Measurements from ENCODE around the gene APOC4. TPM values are rescaled to one million over a fixed set of nuclear protein-coding genes. Genes with fewer than 3 reads are reported as not detected.

APOC4 gene
- total RNA-seq, 1 experiment from 2014 or later: not detected

GRCh38 chr19:44958090-44958489 lies 16.1 kb downstream of the APOC4 start:
- Histone ChIP-seq H3K18ac (ENCODE audit: insufficient read length, low read depth, low read length) (no peak overlapping the region), H3T11ph (ENCODE audit: low read length) (no peak overlapping the region), H3K27me3 (ENCODE audit: insufficient read depth, low read length) (no peaks in the 10 kb centered on the region), H2AK5ac (ENCODE audit: insufficient read length, low read length) (no peak overlapping the region), H3K27ac (ENCODE audit: insufficient read length, low read depth, low read length) (no peak overlapping the region), H3K9ac (ENCODE audit: extremely low read depth, insufficient read length, low read length) (no peak overlapping the region), H2BK12ac (ENCODE audit: insufficient read length, low read depth, low read length) (no peak overlapping the region), H3K4me2 (ENCODE audit: insufficient read depth, insufficient read length, low read length) (no peak overlapping the region), H4K20me1 (ENCODE audit: control insufficient read depth, insufficient read depth, insufficient read length) (peaks cover 6% of the 10 kb centered on the region), H2BK5ac (ENCODE audit: insufficient read length, low read length) (no peak overlapping the region), H2BK20ac (ENCODE audit: low read depth, low read length, poor library complexity, severe bottlenecking) (no peak overlapping the region), H3K79me1 (ENCODE audit: insufficient read depth, low read depth, low read length, poor library complexity, severe bottlenecking) (peaks cover 15% of the 10 kb centered on the region), H3K4ac (ENCODE audit: low read depth, low read length) (no peak overlapping the region), H4K5ac (ENCODE audit: insufficient read length, low read depth, low read length) (no peak overlapping the region), H3K9me3 (ENCODE audit: control insufficient read depth, low read depth, low read length) (no peaks in the 10 kb centered on the region), H4K91ac (ENCODE audit: insufficient read length, low read depth, low read length) (no peak overlapping the region), H2BK120ac (ENCODE audit: low read depth, low read length, poor library complexity, severe bottlenecking) (no peak overlapping the region), H2AFZ (ENCODE audit: low read length) (no peak overlapping the region), H3K56ac (ENCODE audit: insufficient read length, low read depth, low read length) (no peak overlapping the region), H3K23ac (ENCODE audit: insufficient read length, low read depth, low read length) (no peak overlapping the region), H3K79me2 (ENCODE audit: insufficient read depth, low read length) (peaks cover 35% of the 10 kb centered on the region; the same call in 1 of the 2 replicates), H4K8ac (replicated peaks; ENCODE audit: insufficient read length, low read depth, low read length) (no peak overlapping the region), H3K14ac (ENCODE audit: insufficient read depth, low read length) (no peak overlapping the region), H3K23me2 (ENCODE audit: insufficient read length, low read depth, low read length, poor library complexity, severe bottlenecking) (peaks cover 12% of the 10 kb centered on the region), H2BK15ac (ENCODE audit: low read depth, low read length) (no peak overlapping the region), H3K4me1 (ENCODE audit: insufficient read depth, low read length) (no peaks in the 10 kb centered on the region)
- Mint-ChIP-seq H3K4me1 (peaks cover 17 to 28% of the 10 kb centered on the region in 2 experiments), H3K9me3 (no peaks in the 10 kb centered on the region; a peak in 1 of 5 replicates), H3K27ac (peak overlapping the region; percentile 14 to 73 (median 29); a peak in 3 of 7 replicates), H3K36me3 (ENCODE audit: insufficient read depth in 1 of 3, low read depth in 3 of 3) (peaks cover 12 to 25% (median 19%) of the 10 kb centered on the region in 3 experiments), H3K4me3 (no peak overlapping the region; a peak in 1 of 5 replicates), H3K27me3 (ENCODE audit: low read depth) (peaks cover 2% of the 10 kb centered on the region; the same call in 1 of the 2 replicates)
- TF ChIP-seq, protein P1, sequence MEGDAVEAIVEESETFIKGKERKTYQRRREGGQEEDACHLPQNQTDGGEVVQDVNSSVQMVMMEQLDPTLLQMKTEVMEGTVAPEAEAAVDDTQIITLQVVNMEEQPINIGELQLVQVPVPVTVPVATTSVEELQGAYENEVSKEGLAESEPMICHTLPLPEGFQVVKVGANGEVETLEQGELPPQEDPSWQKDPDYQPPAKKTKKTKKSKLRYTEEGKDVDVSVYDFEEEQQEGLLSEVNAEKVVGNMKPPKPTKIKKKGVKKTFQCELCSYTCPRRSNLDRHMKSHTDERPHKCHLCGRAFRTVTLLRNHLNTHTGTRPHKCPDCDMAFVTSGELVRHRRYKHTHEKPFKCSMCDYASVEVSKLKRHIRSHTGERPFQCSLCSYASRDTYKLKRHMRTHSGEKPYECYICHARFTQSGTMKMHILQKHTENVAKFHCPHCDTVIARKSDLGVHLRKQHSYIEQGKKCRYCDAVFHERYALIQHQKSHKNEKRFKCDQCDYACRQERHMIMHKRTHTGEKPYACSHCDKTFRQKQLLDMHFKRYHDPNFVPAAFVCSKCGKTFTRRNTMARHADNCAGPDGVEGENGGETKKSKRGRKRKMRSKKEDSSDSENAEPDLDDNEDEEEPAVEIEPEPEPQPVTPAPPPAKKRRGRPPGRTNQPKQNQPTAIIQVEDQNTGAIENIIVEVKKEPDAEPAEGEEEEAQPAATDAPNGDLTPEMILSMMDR (conservative IDR thresholded peaks at IDR 0.05): no peak
- no CpG with 5 or more reads among the region's 9 CpGs for WGBS (ENCODE audit: extremely low coverage, insufficient read length, low lambda C conversion rate)
- no peak for DNase-seq

All from H9 (cell line).